ENCODE measurements around the gene KIDINS220. TPM values are rescaled to one million over a fixed set of nuclear protein-coding genes. Genes with fewer than 3 reads are reported as not detected.

KIDINS220 gene
- total and polyA plus RNA-seq, 2 of the 13 experiments (the other 11 are each of a cell fraction or from before 2014, with no cell fraction given), result 25.2 to 32.3 TPM

GRCh38 chr2:8750221-8750620 is 87.2 kb downstream of the KIDINS220 start:
- ChIA-PET CTCF (ENCODE audit: low intra/inter-chr PET ratio, low total read pairs) (no interaction called here), POLR2A (no interaction called here)
- DNase-seq (ENCODE audit: low spot score), result no peak
- Histone ChIP-seq H3K4me1 (ENCODE audit: insufficient read depth, low read length) (no peaks in the 10 kb centered on the region), H2AFZ (ENCODE audit: low read length) (no peak overlapping the region), H3K27me3 (ENCODE audit: control insufficient read depth in 1 of 2, insufficient read depth in 2 of 2, low read length in 2 of 2) (no peaks in the 10 kb centered on the region), H3K36me3 (replicated peaks in 1 of 2; ENCODE audit: control insufficient read depth in 1 of 2, insufficient read depth in 2 of 2, low read length in 2 of 2) (peaks cover 7 to 14% of the 10 kb centered on the region in 2 experiments), H3K9ac (ENCODE audit: insufficient read depth, low read depth, low read length) (no peak overlapping the region), H3K79me2 (ENCODE audit: insufficient read depth, low read length) (no peaks in the 10 kb centered on the region), H3K9me3 (ENCODE audit: low read length) (no peaks in the 10 kb centered on the region), H4K20me1 (ENCODE audit: insufficient read depth, low read length) (no peaks in the 10 kb centered on the region), H3K27ac (ENCODE audit: extremely low read length, insufficient read depth, low read length) (no peak overlapping the region), H3K4me2 (ENCODE audit: low read depth, low read length) (no peak overlapping the region), H3K4me3 (replicated peaks in 1 of 3; ENCODE audit: insufficient read depth in 1 of 3, low read depth in 2 of 3, low read length in 3 of 3) (no peak overlapping the region)
- in situ Hi-C loops (cut with HindIII; ENCODE audit: extremely low pct_ligation_motif_present, low pct_unique_long_range_greater_than_20kb) (no loop called here), intact Hi-C loops (cut with micrococcal nuclease; ENCODE audit: unreplicated experiment) (no loop called here)
- TF ChIP-seq ZNF264 (CRISPR knock-in tag; IDR thresholded peaks at IDR 0.05) (no peak), ATF5 (CRISPR knock-in tag; IDR thresholded peaks at IDR 0.05; ENCODE audit: low read depth) (no peak), ZKSCAN8 (CRISPR knock-in tag; IDR thresholded peaks at IDR 0.05; ENCODE audit: borderline replicate concordance) (no peak), RFXANK (CRISPR knock-in tag; IDR thresholded peaks at IDR 0.05) (no peak), RNF219 (CRISPR knock-in tag; IDR thresholded peaks at IDR 0.05) (no peak)
- no TSS peak for BruUV-seq (replicated peaks)
- no peak for FAIRE-seq
- ATAC-seq, result no peak
- 99% methylated on average over 7 of the region's 7 CpGs for whole genome bisulfite sequencing (ENCODE audit: low lambda C conversion rate)

GRCh38 chr2:8743261-8743660 is 94.2 kb downstream of the KIDINS220 start:
- no peaks in the 10 kb centered on the region for H4K20me1 ChIP-seq (ENCODE audit: insufficient read depth, low read length)
- BruUV-seq (replicated peaks), result no TSS peak

More at GRCh38 chr2:8743261-8743660, 94.2 kb downstream of the KIDINS220 start:
- TF ChIP-seq FOXA3 (CRISPR knock-in tag; IDR thresholded peaks at IDR 0.05) (no peak), TMF1 (CRISPR knock-in tag; IDR thresholded peaks at IDR 0.05; ENCODE audit: low read depth) (no peak), ZNF737 (CRISPR knock-in tag; IDR thresholded peaks at IDR 0.05; ENCODE audit: borderline replicate concordance) (no peak), HNRNPH1 (optimal IDR thresholded peaks at IDR 0.05; ENCODE audit: low read depth, low read length) (no peak), ZNF616 (CRISPR knock-in tag; IDR thresholded peaks at IDR 0.05; ENCODE audit: low read depth) (no peak), FOXO1 (CRISPR knock-in tag; IDR thresholded peaks at IDR 0.05) (no peak), KLF9 (CRISPR knock-in tag; IDR thresholded peaks at IDR 0.05; ENCODE audit: low read depth) (no peak), MTERF4 (CRISPR knock-in tag; IDR thresholded peaks at IDR 0.05) (no peak), HOXA5 (CRISPR knock-in tag; IDR thresholded peaks at IDR 0.05) (no peak), SNAI1 (CRISPR knock-in tag; IDR thresholded peaks at IDR 0.05; ENCODE audit: borderline replicate concordance) (no peak), ZNF207 (IDR thresholded peaks at IDR 0.05; ENCODE audit: borderline replicate concordance) (no peak)
- WGBS (ENCODE audit: low lambda C conversion rate), result 98% methylated on average over 6 of the region's 6 CpGs
- Histone ChIP-seq H3K9ac (ENCODE audit: insufficient read depth, low read depth, low read length) (no peak overlapping the region), H3K4me3 (replicated peaks in 1 of 3; ENCODE audit: insufficient read depth in 1 of 3, low read depth in 2 of 3, low read length in 3 of 3) (no peak overlapping the region), H3K27me3 (ENCODE audit: control insufficient read depth in 1 of 2, insufficient read depth in 2 of 2, low read length in 2 of 2) (no peaks in the 10 kb centered on the region), H3K9me3 (ENCODE audit: low read length) (no peaks in the 10 kb centered on the region), H3K36me3 (replicated peaks in 1 of 2; ENCODE audit: control insufficient read depth in 1 of 2, insufficient read depth in 2 of 2, low read length in 2 of 2) (peaks cover 4 to 14% of the 10 kb centered on the region in 2 experiments; a peak in 4 of 5 replicates), H3K4me2 (ENCODE audit: low read depth, low read length) (no peak overlapping the region), H3K27ac (ENCODE audit: extremely low read length, insufficient read depth, low read length) (no peak overlapping the region), H2AFZ (ENCODE audit: low read length) (no peak overlapping the region), H3K79me2 (ENCODE audit: insufficient read depth, low read length) (no peaks in the 10 kb centered on the region), H3K4me1 (ENCODE audit: insufficient read depth, low read length) (no peaks in the 10 kb centered on the region)
- in situ Hi-C loops (cut with HindIII; ENCODE audit: extremely low pct_ligation_motif_present, low pct_unique_long_range_greater_than_20kb), result no loop called here
- DNase-seq (ENCODE audit: low spot score), result no peak
- intact Hi-C loops (cut with micrococcal nuclease; ENCODE audit: unreplicated experiment), result no loop called here
- FAIRE-seq, result no peak
- no peak for ATAC-seq
- CTCF ChIA-PET (ENCODE audit: low intra/inter-chr PET ratio, low total read pairs), result no interaction called here
- POLR2A ChIA-PET, result no interaction called here

Data from HepG2 (cell line).